K562 (cell line): ENCODE data around the gene ENSA. TPM values are rescaled to one million over a fixed set of nuclear protein-coding genes. Genes with fewer than 3 reads are reported as not detected.

ENCODE experiments used
- BACH1 ChIP-seq: fragments of 200-800 bp; sonication (Bioruptor generic); IDR thresholded peaks from 2 replicates; pipeline ENCODE4 v1.6.1; 2016; ENCODE audit warnings: missing genetic modification characterization, missing compliant biosample characterization
- CCAR2 ChIP-seq: fragments of 200-400 bp; formaldehyde crosslinking; IDR thresholded peaks from 2 replicates; pipeline ENCODE4 v1.6.1; 2017; ENCODE audit warnings: mild to moderate bottlenecking, low read depth, low read length
- ELF1 ChIP-seq: fragments of 200-800 bp; sonication (Bioruptor generic); IDR thresholded peaks from 2 replicates; pipeline ENCODE4 v1.6.1; 2016; ENCODE audit warnings: missing genetic modification characterization, missing compliant biosample characterization
- HDAC1 ChIP-seq, 2 experiments: fragments of 450-650 bp; IDR thresholded peaks; 2 replicates each; pipeline ENCODE4 v1.6.1; 2016 to 2017; ENCODE audit warnings: inconsistent platforms in 1 of 2, mild to moderate bottlenecking in 1 of 2, moderate library complexity in 1 of 2
- HDAC2 ChIP-seq: fragments of 450-650 bp; IDR thresholded peaks from 2 replicates; pipeline ENCODE4 v1.6.1; 2016; ENCODE audit warnings: mild to moderate bottlenecking
- HOXB6 ChIP-seq: fragments of 250-450 bp; sonication (Bioruptor Pico); IDR thresholded peaks from 2 replicates; pipeline ENCODE4 v1.5.1; 2022; ENCODE audit warnings: mild to moderate bottlenecking, borderline replicate concordance
- JUN ChIP-seq, 2 experiments: sonication (generic) in 1 of 2; formaldehyde crosslinking in 1 of 2; IDR thresholded peaks; 2 replicates each; pipeline versions ENCODE4 v1.6.1 to v1.8.0; 2012 to 2022; ENCODE audit warnings: borderline replicate concordance in 2 of 2, mild to moderate bottlenecking in 2 of 2, improper control_type of control experiment in 1 of 2, low read depth in 1 of 2, low read length in 1 of 2, missing genetic modification reagents in 1 of 2
- KDM2B ChIP-seq: fragments of 250-450 bp; sonication (Bioruptor Pico); IDR thresholded peaks from 2 replicates; pipeline ENCODE4 v1.8.0; 2021; ENCODE audit warnings: mild to moderate bottlenecking, moderate library complexity
- KLF16 ChIP-seq: IDR thresholded peaks from 2 replicates; pipeline ENCODE4 v1.6.1; 2016; ENCODE audit warnings: antibody characterized with exemption
- LCOR ChIP-seq: sonication (generic); formaldehyde crosslinking; IDR thresholded peaks from 2 replicates; pipeline ENCODE4 v1.8.0; 2022; ENCODE audit warnings: mild to moderate bottlenecking, missing genetic modification reagents
- PHB ChIP-seq: fragments of 250-450 bp; sonication (Bioruptor Pico); IDR thresholded peaks from 2 replicates; pipeline ENCODE4 v1.5.0; 2021
- RAD51 ChIP-seq: fragments of 450-650 bp; IDR thresholded peaks from 2 replicates; pipeline ENCODE4 v1.7.1; 2016; ENCODE audit warnings: low read depth, mild to moderate bottlenecking, borderline replicate concordance
- RBFOX2 ChIP-seq: fragments of 200-400 bp; formaldehyde crosslinking; IDR thresholded peaks from 2 replicates; pipeline ENCODE4 v1.6.1; 2017; ENCODE audit warnings: low read depth, mild to moderate bottlenecking, low read length, moderate library complexity
- RBM22 ChIP-seq: fragments of 200-400 bp; formaldehyde crosslinking; IDR thresholded peaks from 2 replicates; pipeline ENCODE4 v1.6.1; 2018; ENCODE audit warnings: low read length, low read depth; ENCODE audit not compliant: poor library complexity, severe bottlenecking
- SMAD1 ChIP-seq: fragments of 150-350 bp; IDR thresholded peaks from 2 replicates; pipeline ENCODE4 v1.6.1; 2014; ENCODE audit warnings: low read length, low read depth; ENCODE audit not compliant: partially characterized antibody
- SMARCB1 ChIP-seq: IDR thresholded peaks from 2 replicates; pipeline ENCODE4 v1.6.1; 2011; ENCODE audit warnings: improper control_type of control experiment, low read depth; ENCODE audit not compliant: insufficient read length
- SRSF7 ChIP-seq: fragments of 200-400 bp; formaldehyde crosslinking; optimal IDR thresholded peaks from 2 replicates; pipeline ENCODE3; 2017; ENCODE audit warnings: mild to moderate bottlenecking, low read depth, low read length
- YY1 ChIP-seq, 3 experiments: IDR thresholded peaks; 2 replicates each; pipeline ENCODE4 v1.6.1; 2011; ENCODE audit warnings: low read length in 2 of 3, mild to moderate bottlenecking in 2 of 3, moderate library complexity in 2 of 3, borderline replicate concordance in 1 of 3, control low read depth in 1 of 3, low read depth in 1 of 3; ENCODE audit not compliant: insufficient read depth in 3 of 3, insufficient replicate concordance in 2 of 3, control insufficient read depth in 1 of 3, insufficient read length in 1 of 3; ENCODE audit errors: extremely low read depth in 1 of 3
- ZNF212 ChIP-seq: fragments of 450-650 bp; formaldehyde crosslinking; IDR thresholded peaks from 2 replicates; pipeline ENCODE4 v1.4.0; 2020; ENCODE audit warnings: mild to moderate bottlenecking
- ZNF232 ChIP-seq: sonication (generic); formaldehyde crosslinking; IDR thresholded peaks from 2 replicates; pipeline ENCODE4 v1.8.0; 2022; ENCODE audit warnings: mild to moderate bottlenecking, missing genetic modification reagents
- ZNF584 ChIP-seq: fragments of 200-800 bp; sonication (Bioruptor generic); IDR thresholded peaks from 2 replicates; pipeline ENCODE4 v1.6.1; 2016; ENCODE audit warnings: low read depth, mild to moderate bottlenecking, missing genetic modification characterization, missing compliant biosample characterization
- ZNF75A ChIP-seq: fragments of 450-650 bp; formaldehyde crosslinking; IDR thresholded peaks from 2 replicates; pipeline ENCODE4 v1.4.0; 2020; ENCODE audit warnings: mild to moderate bottlenecking
- polyA plus RNA-seq, 8 experiments: library from polyadenylated mRNA; depleted of rRNA in 4 of 8; stranded (reverse) in 5 of 8; unstranded in 3 of 8; fragments of >200 nt; fragmentation: Nextera tagmentation in 2 of 8; fragmentation: Illumina TruSeq in 1 of 8; extraction: Ambion mirVana in 2 of 8; extraction: Trizol in 1 of 8; gene quantifications; 2 replicates each; pipeline versions ENCODE4 v1.2.1 to v1.2.3, GENCODE V29; 2011 to 2014; ENCODE audit warnings: inconsistent platforms in 1 of 8, missing spikeins in 1 of 8
- total RNA-seq, 7 experiments: library from RNA; depleted of rRNA in 6 of 7; stranded (reverse); fragments of >200 nt in 6 of 7; fragmentation: Illumina TruSeq in 2 of 7; extraction: Trizol in 2 of 7; gene quantifications; 2 replicates each; pipeline versions ENCODE4 v1.2.1 to v1.2.3, GENCODE V29; 2011 to 2021; ENCODE audit warnings: low replicate concordance in 1 of 7
- TF ChIP-seq, protein P1 (sequence below), 2 experiments: fragments of 450-650 bp; IDR thresholded peaks; 2 replicates each; pipeline ENCODE4 v1.6.1; 2018; ENCODE audit warnings: mild to moderate bottlenecking in 2 of 2, low read depth in 1 of 2; ENCODE audit not compliant: partially characterized antibody in 2 of 2
- TF ChIP-seq, protein P2 (sequence below): fragments of 250-450 bp; sonication (Bioruptor Pico); IDR thresholded peaks from 2 replicates; pipeline ENCODE4 v1.5.0; 2021

ENSA gene
- total and polyA plus RNA-seq, 9 of the 15 experiments (the other 6 are each of a cell fraction or from before 2014, with no cell fraction given), result 68.1 to 605 (median 188) TPM

DNA sequence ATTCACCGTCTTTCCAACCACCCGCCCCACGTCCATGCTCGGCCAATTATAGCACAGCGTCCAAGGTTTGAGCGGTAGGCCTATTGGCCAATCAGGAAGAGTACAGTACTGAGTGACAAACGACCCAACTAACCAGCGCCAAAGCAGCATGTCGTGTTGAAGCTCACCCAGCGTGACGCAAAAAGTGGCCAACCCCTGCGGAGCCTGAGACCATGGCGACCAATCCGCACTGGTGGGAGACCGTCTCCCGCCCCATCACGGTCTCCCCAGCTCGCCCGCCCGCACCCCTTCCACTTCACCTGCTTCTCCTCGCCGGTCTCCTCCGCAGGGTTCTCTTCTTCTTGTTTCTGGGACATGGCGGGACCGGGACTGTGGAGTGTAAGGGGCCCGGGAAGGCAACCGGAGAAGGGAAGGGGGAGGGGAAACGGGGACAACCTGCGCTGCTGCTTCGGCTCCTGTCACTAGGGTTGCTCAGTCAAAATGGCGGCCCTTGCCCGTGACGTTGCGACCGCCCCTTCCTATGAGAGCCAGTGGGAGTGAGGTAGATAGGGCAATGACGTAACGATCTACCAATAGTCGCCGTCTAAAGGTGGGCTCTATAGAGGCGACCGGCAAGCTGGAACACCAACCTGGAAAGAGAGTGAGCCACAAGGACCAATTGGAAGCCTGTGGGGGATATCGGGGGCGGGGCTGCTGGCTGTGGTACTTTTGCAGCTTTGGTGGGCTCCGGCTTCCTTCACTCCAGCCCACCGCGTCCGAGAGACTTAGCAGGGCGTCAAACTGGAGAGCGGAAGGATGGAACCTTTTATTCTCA, at the start of gene ENSA (continued):
- TF ChIP-seq YY1 (IDR thresholded peaks at IDR 0.05; ENCODE audit: borderline replicate concordance in 1 of 3, control insufficient read depth in 1 of 3, extremely low read depth in 1 of 3, insufficient read depth in 3 of 3, insufficient read length in 1 of 3, insufficient replicate concordance in 2 of 3, low read depth in 1 of 3, low read length in 2 of 3), result peak; percentile 90 to 96 (median 94)
- TF ChIP-seq, protein P1, sequence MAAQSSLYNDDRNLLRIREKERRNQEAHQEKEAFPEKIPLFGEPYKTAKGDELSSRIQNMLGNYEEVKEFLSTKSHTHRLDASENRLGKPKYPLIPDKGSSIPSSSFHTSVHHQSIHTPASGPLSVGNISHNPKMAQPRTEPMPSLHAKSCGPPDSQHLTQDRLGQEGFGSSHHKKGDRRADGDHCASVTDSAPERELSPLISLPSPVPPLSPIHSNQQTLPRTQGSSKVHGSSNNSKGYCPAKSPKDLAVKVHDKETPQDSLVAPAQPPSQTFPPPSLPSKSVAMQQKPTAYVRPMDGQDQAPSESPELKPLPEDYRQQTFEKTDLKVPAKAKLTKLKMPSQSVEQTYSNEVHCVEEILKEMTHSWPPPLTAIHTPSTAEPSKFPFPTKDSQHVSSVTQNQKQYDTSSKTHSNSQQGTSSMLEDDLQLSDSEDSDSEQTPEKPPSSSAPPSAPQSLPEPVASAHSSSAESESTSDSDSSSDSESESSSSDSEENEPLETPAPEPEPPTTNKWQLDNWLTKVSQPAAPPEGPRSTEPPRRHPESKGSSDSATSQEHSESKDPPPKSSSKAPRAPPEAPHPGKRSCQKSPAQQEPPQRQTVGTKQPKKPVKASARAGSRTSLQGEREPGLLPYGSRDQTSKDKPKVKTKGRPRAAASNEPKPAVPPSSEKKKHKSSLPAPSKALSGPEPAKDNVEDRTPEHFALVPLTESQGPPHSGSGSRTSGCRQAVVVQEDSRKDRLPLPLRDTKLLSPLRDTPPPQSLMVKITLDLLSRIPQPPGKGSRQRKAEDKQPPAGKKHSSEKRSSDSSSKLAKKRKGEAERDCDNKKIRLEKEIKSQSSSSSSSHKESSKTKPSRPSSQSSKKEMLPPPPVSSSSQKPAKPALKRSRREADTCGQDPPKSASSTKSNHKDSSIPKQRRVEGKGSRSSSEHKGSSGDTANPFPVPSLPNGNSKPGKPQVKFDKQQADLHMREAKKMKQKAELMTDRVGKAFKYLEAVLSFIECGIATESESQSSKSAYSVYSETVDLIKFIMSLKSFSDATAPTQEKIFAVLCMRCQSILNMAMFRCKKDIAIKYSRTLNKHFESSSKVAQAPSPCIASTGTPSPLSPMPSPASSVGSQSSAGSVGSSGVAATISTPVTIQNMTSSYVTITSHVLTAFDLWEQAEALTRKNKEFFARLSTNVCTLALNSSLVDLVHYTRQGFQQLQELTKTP (IDR thresholded peaks at IDR 0.05; ENCODE audit: low read depth in 1 of 2, partially characterized antibody in 2 of 2), result peak in 1 of 2 experiments; percentile 19
- TF ChIP-seq SMARCB1, result no peak
- no peak for TF ChIP-seq SRSF7
- TF ChIP-seq CCAR2, result 0 out of 2 replicates have a peak, but pooled peaks have one; percentile 31
- TF ChIP-seq SMAD1, result no peak
- peak; percentile 90 for TF ChIP-seq RBFOX2
- no peak for TF ChIP-seq RBM22
- TF ChIP-seq JUN (IDR thresholded peaks at IDR 0.05; ENCODE audit: borderline replicate concordance, low read depth, low read length), result peak; percentile 93
- no peak; the same call in 1 of the 2 replicates for TF ChIP-seq JUN (CRISPR knock-in tag; IDR thresholded peaks at IDR 0.05; ENCODE audit: borderline replicate concordance)
- TF ChIP-seq LCOR, result no peak
- no peak for TF ChIP-seq PHB (CRISPR knock-in tag)
- no peak for TF ChIP-seq ELF1
- TF ChIP-seq, protein P2, sequence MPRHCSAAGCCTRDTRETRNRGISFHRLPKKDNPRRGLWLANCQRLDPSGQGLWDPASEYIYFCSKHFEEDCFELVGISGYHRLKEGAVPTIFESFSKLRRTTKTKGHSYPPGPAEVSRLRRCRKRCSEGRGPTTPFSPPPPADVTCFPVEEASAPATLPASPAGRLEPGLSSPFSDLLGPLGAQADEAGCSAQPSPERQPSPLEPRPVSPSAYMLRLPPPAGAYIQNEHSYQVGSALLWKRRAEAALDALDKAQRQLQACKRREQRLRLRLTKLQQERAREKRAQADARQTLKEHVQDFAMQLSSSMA (CRISPR knock-in tag), result no peak
- TF ChIP-seq KDM2B, result no peak
- no peak for TF ChIP-seq HOXB6 (CRISPR knock-in tag)
- TF ChIP-seq ZNF212, result no peak
- TF ChIP-seq HDAC2, result 0 out of 2 replicates have a peak, but pooled peaks have one; percentile 20
- peak in 1 of 2 experiments; percentile 27; a peak in 1 of 4 replicates for TF ChIP-seq HDAC1 (IDR thresholded peaks at IDR 0.05)
- TF ChIP-seq BACH1 (tag), result no peak
- no peak for TF ChIP-seq RAD51
- TF ChIP-seq ZNF232 (CRISPR knock-in tag), result no peak
- no peak for TF ChIP-seq KLF16
- no peak for TF ChIP-seq ZNF75A (CRISPR knock-in tag)
- TF ChIP-seq ZNF584 (CRISPR knock-in tag), result no peak; the same call in 1 of the 2 replicates
